Measurements from ENCODE around the gene RLN3.

DNA sequence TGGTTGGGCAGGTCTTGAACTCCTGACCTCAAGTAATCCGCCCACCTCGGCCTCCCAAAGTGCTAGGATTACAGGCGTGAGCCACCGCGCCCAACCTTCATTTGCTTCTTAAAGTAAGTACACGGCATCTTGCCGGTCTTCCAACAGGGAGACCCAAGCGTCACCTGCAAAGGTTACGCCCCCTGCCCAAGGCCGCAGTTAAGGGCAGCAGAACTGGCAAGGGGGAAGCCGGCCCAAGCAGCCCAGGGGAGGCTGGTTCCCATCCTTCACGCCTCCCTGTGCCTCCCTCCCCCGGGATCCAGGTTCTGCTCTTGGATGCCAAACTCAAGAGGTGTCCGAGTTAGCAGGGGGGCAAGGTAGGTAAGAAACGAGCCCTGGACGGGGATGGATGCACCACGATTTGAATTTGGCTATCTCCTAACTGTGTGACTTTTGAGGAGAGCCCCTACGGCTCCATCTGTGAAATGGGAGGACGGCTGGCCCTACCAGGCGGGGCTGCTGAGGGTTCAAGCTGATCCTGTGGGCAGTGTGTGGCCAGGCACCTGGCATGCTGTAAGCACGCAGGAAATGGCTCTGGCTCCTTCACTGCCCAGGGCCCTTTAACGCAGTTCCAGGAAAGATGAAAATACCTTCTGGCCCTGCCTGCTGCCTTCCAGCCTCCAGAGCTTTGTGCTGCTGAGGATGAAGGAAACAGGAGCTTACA lies 30.9 kb upstream of the RLN3 start:
- no peak for TF ChIP-seq GATA3 (IDR thresholded peaks at IDR 0.05; ENCODE audit: low read depth, low read length)
- no peak for TF ChIP-seq GATA2 (IDR thresholded peaks at IDR 0.05; ENCODE audit: low read depth, low read length)

All from SH-SY5Y (cell line).